Measurements from ENCODE around the gene MLPH. TPM values are rescaled to one million over a fixed set of nuclear protein-coding genes. Genes with fewer than 3 reads are reported as not detected.

The MLPH gene
- total RNA-seq, 1 donor from 2014 or later = 423 TPM

DNA sequence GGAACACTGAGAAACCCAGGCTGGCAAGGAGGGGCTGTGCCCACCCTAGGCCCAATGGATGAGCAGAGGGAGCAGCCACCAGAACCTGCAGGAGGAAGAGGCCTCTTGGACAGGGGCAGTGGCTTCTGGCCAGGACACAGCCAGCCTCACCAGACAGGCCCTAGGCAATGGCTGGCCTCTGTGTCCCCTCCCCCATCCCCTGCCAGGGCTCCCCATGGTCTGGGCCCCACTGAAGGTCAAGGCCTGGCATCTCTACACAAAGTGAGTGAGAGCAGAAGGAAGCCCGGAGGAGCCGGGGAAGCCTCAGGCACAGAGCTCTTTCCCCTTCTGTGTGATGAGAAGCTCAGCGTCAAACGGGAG, 85.7 kb downstream of the MLPH start:
- intact Hi-C loops (cut with DNase I) = loop anchor here (5.0 kb wide), 1 partner anchor 55 kb away; no protein-coding TSS in a partner anchor
- Histone ChIP-seq H3K4me3 (no peak overlapping the region), H3K4me1 (peaks cover 8% of the 10 kb centered on the region), H3K36me3 (peaks cover 7% of the 10 kb centered on the region), H3K27ac (no peak overlapping the region), H3K27me3 (no peaks in the 10 kb centered on the region), H3K9me3 (no peaks in the 10 kb centered on the region)
- TF ChIP-seq, protein P1, sequence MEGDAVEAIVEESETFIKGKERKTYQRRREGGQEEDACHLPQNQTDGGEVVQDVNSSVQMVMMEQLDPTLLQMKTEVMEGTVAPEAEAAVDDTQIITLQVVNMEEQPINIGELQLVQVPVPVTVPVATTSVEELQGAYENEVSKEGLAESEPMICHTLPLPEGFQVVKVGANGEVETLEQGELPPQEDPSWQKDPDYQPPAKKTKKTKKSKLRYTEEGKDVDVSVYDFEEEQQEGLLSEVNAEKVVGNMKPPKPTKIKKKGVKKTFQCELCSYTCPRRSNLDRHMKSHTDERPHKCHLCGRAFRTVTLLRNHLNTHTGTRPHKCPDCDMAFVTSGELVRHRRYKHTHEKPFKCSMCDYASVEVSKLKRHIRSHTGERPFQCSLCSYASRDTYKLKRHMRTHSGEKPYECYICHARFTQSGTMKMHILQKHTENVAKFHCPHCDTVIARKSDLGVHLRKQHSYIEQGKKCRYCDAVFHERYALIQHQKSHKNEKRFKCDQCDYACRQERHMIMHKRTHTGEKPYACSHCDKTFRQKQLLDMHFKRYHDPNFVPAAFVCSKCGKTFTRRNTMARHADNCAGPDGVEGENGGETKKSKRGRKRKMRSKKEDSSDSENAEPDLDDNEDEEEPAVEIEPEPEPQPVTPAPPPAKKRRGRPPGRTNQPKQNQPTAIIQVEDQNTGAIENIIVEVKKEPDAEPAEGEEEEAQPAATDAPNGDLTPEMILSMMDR (IDR thresholded peaks at IDR 0.05) = no peak
- ATAC-seq = no peak
- DNase-seq = peak; percentile 55

DNA sequence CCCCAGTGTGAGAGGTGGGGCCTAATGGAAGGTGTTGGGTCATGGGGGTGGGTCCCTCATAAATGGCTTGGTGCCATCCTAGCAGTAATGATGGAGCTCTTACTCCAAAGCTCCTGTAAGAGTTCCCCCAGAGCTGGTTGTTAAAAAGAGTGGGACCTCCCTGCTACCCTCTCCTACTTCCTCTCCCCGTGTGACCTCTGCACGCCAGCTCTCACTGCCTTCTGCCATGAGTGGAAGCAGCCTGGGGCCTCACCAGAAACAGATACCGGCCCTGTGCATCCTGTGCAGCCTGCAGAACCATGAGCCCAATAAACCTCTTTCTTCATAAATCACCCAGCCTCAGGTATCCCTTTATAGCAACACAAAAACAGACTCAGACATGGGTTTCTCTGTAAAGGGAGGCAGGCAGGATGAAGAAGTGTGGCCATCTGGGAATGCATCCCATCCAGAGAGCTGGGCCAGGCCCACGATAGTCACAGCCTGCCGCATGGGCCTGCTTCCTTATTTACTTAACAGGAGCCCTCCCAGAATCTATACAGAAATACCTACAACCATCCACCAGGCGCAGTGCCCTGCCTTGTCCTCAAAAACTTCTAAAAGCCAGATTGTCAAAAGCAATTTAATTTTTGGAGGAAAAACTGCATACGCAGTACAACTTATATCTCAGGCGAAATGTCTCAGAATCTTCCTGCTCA, 86.8 kb downstream of the MLPH start:
- TF ChIP-seq, protein P1 (IDR thresholded peaks at IDR 0.05) = no peak
- Histone ChIP-seq H3K36me3 (peaks cover 11% of the 10 kb centered on the region), H3K27me3 (no peaks in the 10 kb centered on the region), H3K4me1 (peaks cover 8% of the 10 kb centered on the region), H3K4me3 (no peak overlapping the region), H3K9me3 (no peaks in the 10 kb centered on the region), H3K27ac (no peak overlapping the region)
- ATAC-seq = no peak
- DNase-seq = peak; percentile 38
- intact Hi-C loops (cut with DNase I) = loop anchor here (5.0 kb wide), 1 partner anchor 57 kb away; no protein-coding TSS in a partner anchor

DNA sequence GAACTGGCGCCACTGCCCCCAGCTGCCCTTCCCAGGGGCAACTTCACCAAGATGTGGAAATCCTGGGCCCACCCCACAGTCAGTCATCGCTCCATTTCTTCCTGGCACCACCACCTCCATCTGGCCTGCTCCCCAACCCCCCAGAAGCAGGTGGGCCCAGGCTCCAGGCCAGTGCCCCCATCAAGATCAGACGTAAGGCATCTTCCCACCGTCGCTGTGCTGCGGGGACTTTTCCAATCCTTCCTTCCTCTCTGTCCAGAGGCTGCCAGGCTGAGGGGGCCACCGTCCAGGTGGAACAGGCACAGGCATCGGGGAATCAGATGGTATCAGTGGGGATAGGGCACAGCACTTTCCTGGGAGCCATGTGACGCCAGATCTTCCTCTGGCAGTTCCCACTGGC, 87.4 kb downstream of the MLPH start:
- Histone ChIP-seq H3K4me3 (no peak overlapping the region), H3K4me1 (peaks cover 8% of the 10 kb centered on the region), H3K27me3 (no peaks in the 10 kb centered on the region), H3K36me3 (peaks cover 11% of the 10 kb centered on the region), H3K9me3 (no peaks in the 10 kb centered on the region), H3K27ac (no peak overlapping the region)
- TF ChIP-seq, protein P1 (IDR thresholded peaks at IDR 0.05) = no peak
- ATAC-seq (no peak), DNase-seq (no peak)
- intact Hi-C loops (cut with DNase I) = loop anchor here (5.0 kb wide), 1 partner anchor 57 kb away; no protein-coding TSS in a partner anchor

DNA sequence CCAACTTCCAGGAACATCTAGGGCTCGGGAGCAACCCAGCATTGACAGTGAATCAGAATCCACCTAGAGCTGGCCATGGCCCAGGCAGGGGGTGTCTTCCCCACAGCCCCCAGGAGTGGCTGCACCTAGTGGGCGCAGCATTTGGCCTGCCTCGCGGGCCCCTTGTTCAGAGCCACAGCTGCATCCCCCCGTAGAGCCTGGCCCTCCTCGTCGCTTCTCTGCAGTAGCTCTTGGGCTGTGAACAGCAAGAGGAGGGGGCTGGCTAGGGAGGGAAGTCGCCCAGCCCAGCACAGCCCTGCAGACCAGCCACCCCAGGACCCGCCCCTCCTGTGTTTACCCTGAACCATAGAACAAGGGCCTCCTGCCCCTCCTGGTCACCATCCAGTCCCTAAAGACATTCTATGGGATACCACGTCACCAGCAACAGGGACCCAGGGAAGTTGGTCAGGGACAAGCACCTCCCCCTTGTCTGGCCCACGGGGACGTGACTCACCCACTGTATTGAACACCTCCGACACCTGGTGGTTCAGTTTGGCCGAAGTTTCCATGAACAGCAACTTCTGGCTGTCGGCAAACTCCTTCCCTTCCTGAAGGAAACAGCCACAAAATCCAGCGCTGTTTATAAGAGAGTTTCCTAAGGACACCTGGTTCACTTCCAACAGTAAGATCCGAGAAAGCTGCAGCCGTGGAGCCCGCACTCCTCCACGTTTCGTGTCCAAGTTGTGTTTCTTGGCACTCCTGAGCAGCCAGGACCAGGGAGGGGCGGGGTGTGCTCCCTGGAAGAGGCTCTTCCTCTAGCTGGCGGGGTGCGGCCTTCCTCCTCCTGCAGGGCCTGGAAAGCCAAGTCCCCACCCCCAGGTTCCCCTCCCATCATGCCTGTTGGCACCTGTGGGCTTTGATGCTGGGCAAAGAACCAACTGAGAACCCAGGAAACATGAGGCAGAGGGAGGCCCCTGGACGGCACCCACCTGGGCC, 88.1 kb downstream of the MLPH start:
- DNase-seq (peak; percentile 77), ATAC-seq (peak; percentile 48)
- H3K27me3 ChIP-seq = no peaks in the 10 kb centered on the region
- no peak overlapping the region for H3K27ac ChIP-seq
- TF ChIP-seq, protein P1 (IDR thresholded peaks at IDR 0.05) = no peak
- H3K36me3 ChIP-seq = peaks cover 11% of the 10 kb centered on the region
- peaks cover 8% of the 10 kb centered on the region for H3K4me1 ChIP-seq
- no peak overlapping the region for H3K4me3 ChIP-seq
- intact Hi-C loops (cut with DNase I) = loop anchor here (5.0 kb wide), 2 partner anchors 58 to 172 kb away; no protein-coding TSS in a partner anchor
- H3K9me3 ChIP-seq = no peaks in the 10 kb centered on the region

DNA sequence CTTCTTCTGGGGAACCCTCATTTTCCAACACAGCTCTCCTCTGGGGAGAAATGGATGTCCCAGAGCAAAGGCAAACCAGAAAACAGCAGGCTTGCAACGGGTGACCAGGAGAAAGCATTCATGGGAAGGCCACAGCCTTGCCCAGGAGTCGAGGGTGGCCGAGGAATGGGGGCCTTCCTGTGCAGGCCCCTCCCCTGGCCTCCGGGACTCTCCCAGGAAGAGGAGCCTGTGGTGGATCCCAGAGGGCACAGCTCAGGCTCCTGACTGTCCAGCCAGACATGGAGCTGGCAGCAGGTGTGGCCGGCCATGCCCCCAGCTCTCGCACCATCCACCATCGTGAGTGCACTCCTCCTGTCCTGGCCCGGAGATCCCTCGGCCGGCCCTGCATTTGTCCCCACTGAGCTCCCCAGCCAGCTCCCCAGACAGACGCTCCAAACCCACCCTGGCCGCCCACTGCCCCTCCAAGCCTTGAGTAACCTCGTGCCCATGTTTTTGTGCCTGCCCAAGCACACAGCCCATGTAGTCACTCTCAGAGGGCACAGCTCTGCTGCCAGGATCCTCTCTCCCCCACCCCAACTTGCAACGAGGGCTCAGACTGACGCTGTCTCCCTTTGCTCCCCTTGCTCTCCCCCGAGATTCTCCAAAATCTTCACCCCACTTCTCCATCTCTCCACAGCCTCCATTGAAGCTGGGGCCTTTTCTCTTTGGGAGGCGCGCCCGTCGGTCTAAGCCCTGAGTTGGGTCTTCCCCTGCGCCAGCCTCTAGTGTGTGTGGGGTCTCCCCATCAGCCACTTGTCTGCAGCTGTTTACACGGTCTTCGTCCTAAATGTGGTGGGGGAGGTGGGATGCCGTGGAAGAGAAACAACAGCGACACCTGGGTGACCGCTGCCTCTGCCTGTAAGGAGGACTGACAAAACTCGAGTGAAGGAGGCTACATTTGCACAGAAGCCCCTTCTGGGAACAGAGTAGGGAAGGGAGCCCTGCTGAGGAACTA, 89.1 kb downstream of the MLPH start:
- ATAC-seq = no peak
- TF ChIP-seq, protein P1 (IDR thresholded peaks at IDR 0.05) = no peak
- Histone ChIP-seq H3K27ac (no peak overlapping the region), H3K9me3 (no peaks in the 10 kb centered on the region), H3K36me3 (peaks cover 11% of the 10 kb centered on the region), H3K4me3 (no peak overlapping the region), H3K4me1 (peaks cover 8% of the 10 kb centered on the region), H3K27me3 (no peaks in the 10 kb centered on the region)
- intact Hi-C loops (cut with DNase I) = loop anchor here (5.0 kb wide), 1 partner anchor 171 kb away; no protein-coding TSS in a partner anchor
- no peak for DNase-seq
